GM23338 (cell line): ENCODE data around the gene ZBTB34.

Experiments used
- CREB1 ChIP-seq: fragments of 250-450 bp; sonication (Bioruptor Pico); IDR thresholded peaks from 2 replicates; pipeline ENCODE4 v1.5.0; 2020; ENCODE audit warnings: low read depth, mild to moderate bottlenecking, moderate library complexity
- CTCF ChIP-seq, 2 experiments: fragments of 200-600 bp in 1 of 2; sonication (generic) in 1 of 2; conservative IDR thresholded peaks; 2 replicates each; pipeline versions ENCODE4 v1.5.1 to v1.6.1; 2016 to 2017; ENCODE audit warnings: antibody characterized with exemption in 2 of 2, low read depth in 2 of 2, mild to moderate bottlenecking in 2 of 2, moderate library complexity in 1 of 2
- EZH2 ChIP-seq: fragments of 200-600 bp; sonication (generic); IDR thresholded peaks from one replicate; pipeline ENCODE4 v1.8.0; 2017; ENCODE audit warnings: antibody characterized with exemption, mild to moderate bottlenecking, low read depth; ENCODE audit not compliant: unreplicated experiment
- EZH2phosphoT487 ChIP-seq: fragments of 200-600 bp; sonication (generic); IDR thresholded peaks from one replicate; pipeline ENCODE4 v1.8.1; 2018; ENCODE audit warnings: antibody characterized with exemption; ENCODE audit not compliant: unreplicated experiment
- JUNB ChIP-seq: IDR thresholded peaks from one replicate; pipeline ENCODE4 v1.6.1; 2016; ENCODE audit warnings: antibody characterized with exemption; ENCODE audit not compliant: unreplicated experiment
- NANOG ChIP-seq: IDR thresholded peaks from 2 replicates; pipeline ENCODE4 v1.6.1; 2016; ENCODE audit warnings: antibody characterized with exemption, borderline replicate concordance
- POLR2AphosphoS5 ChIP-seq: IDR thresholded peaks from 2 replicates; pipeline ENCODE4 v1.6.1; 2016; ENCODE audit warnings: antibody characterized with exemption, low read depth
- REST ChIP-seq: IDR thresholded peaks from one replicate; pipeline ENCODE4 v1.6.1; 2018; ENCODE audit warnings: antibody characterized with exemption; ENCODE audit not compliant: unreplicated experiment
- STAT1 ChIP-seq: IDR thresholded peaks from one replicate; pipeline ENCODE4 v1.6.1; 2016; ENCODE audit warnings: antibody characterized with exemption; ENCODE audit not compliant: unreplicated experiment

- TF ChIP-seq CTCF (conservative IDR thresholded peaks at IDR 0.05; ENCODE audit: low read depth in 2 of 2), result no peak
- no peak for TF ChIP-seq EZH2phosphoT487
- TF ChIP-seq POLR2AphosphoS5, result no peak
- TF ChIP-seq REST, result no peak
- TF ChIP-seq EZH2, result no peak
- no peak for TF ChIP-seq CREB1 (CRISPR knock-in tag)
- TF ChIP-seq JUNB, result no peak
- no peak for TF ChIP-seq NANOG
- no peak for TF ChIP-seq STAT1
Measured at GRCh38 chr9:126827227-126827626, 33.2 kb upstream of the ZBTB34 start.
